HL-60 (cell line): ENCODE data around the gene FSD2.

Source experiments
- GABPA ChIP-seq: IDR thresholded peaks from 2 replicates; pipeline ENCODE4 v1.6.1; 2012; ENCODE audit warnings: low read depth
- TF ChIP-seq, protein P1 (sequence below): IDR thresholded peaks from one replicate; pipeline ENCODE4 v1.5.1; 2011; ENCODE audit warnings: low read length, control low read depth, inconsistent platforms; ENCODE audit not compliant: insufficient read depth

- TF ChIP-seq, protein P1, sequence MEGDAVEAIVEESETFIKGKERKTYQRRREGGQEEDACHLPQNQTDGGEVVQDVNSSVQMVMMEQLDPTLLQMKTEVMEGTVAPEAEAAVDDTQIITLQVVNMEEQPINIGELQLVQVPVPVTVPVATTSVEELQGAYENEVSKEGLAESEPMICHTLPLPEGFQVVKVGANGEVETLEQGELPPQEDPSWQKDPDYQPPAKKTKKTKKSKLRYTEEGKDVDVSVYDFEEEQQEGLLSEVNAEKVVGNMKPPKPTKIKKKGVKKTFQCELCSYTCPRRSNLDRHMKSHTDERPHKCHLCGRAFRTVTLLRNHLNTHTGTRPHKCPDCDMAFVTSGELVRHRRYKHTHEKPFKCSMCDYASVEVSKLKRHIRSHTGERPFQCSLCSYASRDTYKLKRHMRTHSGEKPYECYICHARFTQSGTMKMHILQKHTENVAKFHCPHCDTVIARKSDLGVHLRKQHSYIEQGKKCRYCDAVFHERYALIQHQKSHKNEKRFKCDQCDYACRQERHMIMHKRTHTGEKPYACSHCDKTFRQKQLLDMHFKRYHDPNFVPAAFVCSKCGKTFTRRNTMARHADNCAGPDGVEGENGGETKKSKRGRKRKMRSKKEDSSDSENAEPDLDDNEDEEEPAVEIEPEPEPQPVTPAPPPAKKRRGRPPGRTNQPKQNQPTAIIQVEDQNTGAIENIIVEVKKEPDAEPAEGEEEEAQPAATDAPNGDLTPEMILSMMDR = no peak
- TF ChIP-seq GABPA = no peak
These were observed 66.8 kb downstream of the FSD2 start for GRCh38 chr15:82739086-82739485.
